GM18517 (cell line): ENCODE results near the gene SCYL3.
"Not testable (repeated sequence)": the region's sequence is repeated elsewhere in the genome, so short reads cannot be mapped to it uniquely, and the experiment has no call there.

Source experiments
- ATAC-seq: cut with Tn5 transposase; IDR thresholded peaks from one replicate; pipeline ENCODE4 v1.9.1; 2021; ENCODE audit warnings: mild to moderate bottlenecking, moderate library complexity; ENCODE audit not compliant: unreplicated experiment

The SCYL3 gene

DNA sequence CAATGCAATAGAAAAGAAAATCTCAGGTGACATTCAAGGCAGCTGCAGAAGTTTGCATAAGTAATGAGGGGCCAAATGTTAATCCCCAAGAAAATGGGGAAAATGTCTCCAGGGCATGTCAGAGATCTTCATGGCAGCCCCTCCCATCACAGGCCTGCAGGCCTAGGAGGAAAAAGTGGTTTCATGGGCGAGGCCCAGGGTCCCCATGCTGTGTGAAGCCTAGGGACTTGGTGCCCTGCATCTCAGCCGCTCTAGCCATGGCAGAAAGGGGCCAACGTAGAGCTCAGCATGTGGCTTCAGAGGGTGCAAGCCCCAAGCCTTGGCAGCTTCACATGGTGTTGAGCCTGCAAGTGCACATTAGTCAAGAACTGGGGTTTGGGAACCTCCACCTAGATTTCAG lies 21.7 kb downstream of the SCYL3 start:
- ATAC-seq: not testable (repeated sequence)

- no peak for ATAC-seq
Observed at GRCh38 chr1:169869426-169869825, 24.3 kb downstream of the SCYL3 start.

DNA sequence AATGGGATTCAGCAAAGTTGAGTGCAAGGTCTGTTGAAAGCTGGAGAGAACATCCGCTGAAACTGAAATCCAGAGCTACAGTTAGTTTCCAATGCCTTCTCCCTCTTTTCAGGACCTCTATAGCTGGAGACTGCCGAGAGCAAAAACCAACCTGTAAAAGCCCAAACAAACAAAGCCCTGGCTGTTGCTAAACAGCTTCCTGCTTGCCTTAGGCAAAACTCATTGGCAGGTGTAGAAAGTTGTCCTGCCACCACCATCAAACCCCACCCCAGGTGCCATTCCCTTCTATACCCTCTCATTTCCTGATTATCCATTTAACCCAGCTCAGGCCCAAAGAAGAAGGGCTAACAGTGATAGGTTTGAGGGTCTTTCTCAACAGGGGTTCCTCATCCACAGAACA lies 24.7 kb downstream of the SCYL3 start:
- ATAC-seq: no peak

GRCh38 chr1:169867012-169867675 lies 26.6 kb downstream of the SCYL3 start:
- no peak for ATAC-seq

DNA sequence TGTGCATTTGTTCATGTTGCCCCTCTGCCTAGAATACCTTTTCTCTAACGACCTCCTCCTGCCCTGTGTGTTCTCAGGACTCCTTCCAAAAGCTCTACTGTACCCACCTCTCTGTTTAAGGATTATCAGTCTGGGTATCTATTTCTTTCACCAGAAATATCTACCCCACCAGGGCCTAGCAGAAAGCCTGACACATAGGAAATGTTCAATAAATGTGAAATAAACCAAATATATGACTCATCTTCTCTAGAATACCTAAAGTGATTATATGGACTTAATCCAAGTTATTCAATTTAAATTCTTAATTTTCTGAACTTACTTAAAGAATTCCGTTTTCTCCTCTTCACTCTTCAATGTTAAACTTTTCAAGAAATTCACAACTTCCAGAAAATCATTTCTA lies 27.1 kb downstream of the SCYL3 start:
- no peak for ATAC-seq

GRCh38 chr1:169864531-169864930 lies 29.2 kb downstream of the SCYL3 start:
- not testable (repeated sequence) for ATAC-seq

DNA sequence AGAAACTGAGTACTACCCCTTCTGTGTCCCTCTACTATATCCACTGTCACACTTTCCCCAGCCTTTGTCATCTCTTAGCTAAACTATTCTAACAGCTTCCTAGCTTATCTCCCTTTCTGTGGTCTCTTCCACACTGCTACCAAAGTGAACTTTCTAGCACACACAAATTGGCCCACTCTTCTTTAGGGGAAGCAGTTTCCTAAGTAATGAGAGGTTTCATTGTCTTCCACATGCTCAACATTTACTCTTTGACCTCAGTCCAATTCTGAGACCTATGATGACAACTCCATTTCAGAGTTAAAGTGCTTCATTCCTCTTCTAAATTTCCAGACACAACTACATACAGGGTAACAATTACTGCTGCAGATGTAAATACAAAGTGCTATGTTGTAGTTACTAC lies 32.9 kb downstream of the SCYL3 start:
- ATAC-seq: no peak

DNA sequence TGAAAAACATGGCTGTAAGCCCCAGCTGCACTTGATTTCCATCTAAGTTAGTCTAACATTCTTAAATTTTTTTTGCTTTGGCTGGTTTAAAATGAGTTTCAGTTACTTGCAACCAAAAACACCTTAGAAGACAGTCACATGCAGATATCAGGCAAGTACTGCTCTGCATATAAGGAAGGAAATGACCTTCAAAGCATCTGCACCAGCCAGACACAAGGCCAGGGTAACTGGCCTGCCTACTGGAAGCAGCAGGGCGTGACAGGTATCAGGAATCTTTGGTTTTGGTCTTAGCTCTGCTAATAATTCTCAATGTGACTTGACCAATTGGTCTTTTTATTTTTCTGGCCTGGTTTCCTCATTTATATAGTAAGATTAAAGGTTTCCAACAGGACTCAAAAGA lies 33.5 kb downstream of the SCYL3 start:
- no peak for ATAC-seq

- no peak for ATAC-seq
Observed at GRCh38 chr1:169859001-169859400, 34.7 kb downstream of the SCYL3 start.

DNA sequence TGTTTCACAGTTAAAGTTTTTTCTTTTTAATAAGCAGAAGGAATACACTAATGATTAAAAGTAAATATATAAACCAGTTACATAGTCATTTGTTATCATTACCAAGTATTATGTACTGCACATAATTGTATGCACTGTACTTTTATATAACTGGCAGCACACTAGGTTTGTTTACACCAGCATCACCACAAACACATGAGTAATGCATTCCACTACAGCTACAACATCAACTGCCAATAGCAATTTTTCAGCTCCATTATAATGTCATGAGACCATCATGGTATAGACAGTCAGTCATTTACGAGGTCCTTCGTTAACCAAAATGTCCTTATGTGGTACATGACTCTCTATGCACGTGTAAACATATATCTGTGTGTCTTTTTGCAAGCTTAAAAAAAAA lies 35.2 kb downstream of the SCYL3 start:
- no peak for ATAC-seq

DNA sequence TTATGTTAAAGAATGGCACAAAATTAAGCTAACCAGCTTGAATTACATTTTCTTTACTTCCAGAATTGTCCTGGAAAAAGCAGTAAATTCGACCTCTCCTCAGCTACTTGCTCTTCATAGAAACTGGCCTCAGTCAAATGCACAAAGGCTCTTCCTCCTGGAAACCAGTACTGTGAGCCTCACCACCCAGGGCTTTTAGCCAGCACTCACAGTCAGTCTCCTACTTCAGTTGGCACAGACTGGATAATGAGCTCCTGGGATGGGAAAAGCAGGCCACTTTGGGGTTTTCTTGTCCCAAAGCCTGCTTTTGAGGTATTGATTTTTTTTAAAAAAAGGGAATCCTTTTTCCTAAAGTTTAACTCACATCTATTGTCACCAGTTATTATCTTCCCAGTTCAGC lies 40.4 kb downstream of the SCYL3 start:
- ATAC-seq: no peak

DNA sequence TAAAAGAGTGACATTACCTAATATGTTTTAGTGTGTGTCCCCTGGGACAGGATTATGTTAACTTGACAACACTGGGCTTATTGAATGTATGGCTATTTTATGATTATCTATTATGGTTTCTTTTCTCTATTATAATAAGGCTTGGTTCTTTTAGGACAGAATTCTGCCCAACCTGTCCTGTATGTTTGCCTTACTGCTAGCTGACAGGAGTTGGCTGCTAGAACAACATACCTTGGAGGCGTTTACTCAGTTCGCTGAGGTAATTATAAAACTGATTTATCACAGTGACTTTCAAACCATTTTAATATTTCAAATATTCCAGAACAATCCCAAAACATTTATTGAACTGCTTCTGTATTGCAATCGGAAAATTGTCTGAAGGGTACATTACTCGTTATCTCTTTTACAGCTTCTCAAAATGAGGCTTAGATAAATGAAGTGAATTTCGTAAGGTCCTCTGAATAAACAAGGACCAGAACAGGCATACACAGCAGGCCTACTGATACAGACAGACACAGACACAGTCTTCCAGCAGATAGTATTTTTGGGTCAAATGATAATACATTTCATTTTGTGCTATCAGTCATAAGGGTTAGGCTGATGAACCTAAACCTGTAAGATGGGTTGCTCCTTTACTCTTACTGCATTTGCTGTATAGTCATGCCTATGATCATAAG lies 44.2 kb downstream of the SCYL3 start:
- ATAC-seq: no peak

GRCh38 chr1:169848456-169848855 lies 45.2 kb downstream of the SCYL3 start:
- no peak for ATAC-seq

- ATAC-seq: no peak
Observed at GRCh38 chr1:169844941-169845608, 48.6 kb downstream of the SCYL3 start.

GRCh38 chr1:169838942-169839341 lies 54.8 kb downstream of the SCYL3 start:
- ATAC-seq: no peak

DNA sequence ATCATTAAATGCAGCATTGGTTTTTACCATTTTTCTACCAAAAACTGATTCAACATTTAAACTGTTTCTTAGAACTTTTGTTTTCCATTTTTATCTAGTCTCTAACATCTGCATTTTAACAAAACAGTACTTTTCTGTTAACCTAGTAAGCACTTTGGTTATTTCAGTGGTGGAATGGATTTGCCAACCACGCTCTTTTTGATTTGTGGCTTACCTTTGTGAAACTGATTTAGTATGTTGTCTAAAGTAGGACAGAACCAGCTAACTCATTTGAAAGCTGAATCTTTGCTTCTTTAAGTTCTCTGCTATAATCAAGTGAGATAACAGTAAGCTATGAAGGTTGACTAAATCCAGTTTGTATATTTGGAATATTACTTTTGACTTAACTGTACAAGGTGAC lies 57.5 kb downstream of the SCYL3 start:
- no peak for ATAC-seq

GRCh38 chr1:169835647-169836046 lies 58.0 kb downstream of the SCYL3 start:
- ATAC-seq: no peak

DNA sequence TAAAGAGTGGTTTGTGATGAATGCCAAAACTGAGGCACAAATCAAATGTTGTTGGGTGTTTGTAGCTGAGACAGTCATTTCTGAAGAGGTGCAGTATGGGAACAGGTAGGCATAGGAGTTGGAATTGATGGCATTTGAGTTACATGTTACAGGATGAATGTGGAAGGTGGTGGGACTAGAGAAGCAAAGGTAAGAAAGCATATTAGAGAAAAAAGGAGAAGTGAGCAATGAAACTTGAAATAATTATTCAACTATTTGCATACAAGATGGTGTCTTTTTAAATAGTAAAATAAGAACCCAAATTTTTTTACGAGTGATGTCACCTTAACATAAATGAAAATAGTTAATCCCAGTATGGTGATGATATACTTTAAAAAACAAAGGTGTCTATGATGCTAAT lies 58.8 kb downstream of the SCYL3 start:
- no peak for ATAC-seq

- no peak for ATAC-seq
Observed at GRCh38 chr1:169833179-169833901, 60.4 kb downstream of the SCYL3 start.

DNA sequence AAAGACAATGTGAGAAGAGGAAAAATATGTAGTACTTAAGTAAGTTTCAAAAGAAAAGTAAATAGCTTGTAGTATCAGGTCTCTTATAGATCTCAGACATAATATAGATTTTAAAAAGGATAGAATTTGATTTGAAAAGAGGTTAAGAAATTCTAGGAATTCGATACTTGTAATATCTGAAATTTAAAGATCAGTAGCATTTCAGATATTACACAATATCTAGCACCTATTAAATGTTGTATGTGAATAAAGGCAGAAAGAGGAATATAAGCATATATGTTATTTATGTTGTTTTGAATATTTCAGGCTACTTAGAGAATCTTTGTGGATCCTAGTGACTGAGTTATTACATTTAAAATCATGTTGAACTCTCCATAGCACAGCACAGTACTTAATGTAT lies 64.0 kb downstream of the SCYL3 start:
- no peak for ATAC-seq

DNA sequence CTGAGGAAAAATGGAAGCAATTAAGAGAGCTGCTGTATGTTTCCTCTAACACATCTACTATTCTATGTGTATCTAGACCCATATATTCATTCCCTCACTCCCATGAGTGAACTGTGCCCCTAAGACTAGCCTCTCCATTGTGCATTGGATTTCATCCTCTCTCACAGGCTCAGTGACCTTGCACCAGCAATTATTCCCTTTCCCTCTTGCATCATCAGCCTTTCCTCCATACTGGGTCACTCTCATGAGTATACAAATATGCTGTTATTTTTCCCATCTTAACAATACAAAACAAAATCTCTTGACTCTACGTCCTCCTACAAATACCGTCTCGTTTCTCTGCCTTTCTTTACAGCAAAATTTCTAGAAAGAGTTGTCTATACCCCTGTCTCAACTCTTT lies 69.5 kb downstream of the SCYL3 start:
- no peak for ATAC-seq

- ATAC-seq: no peak
Observed at GRCh38 chr1:169821500-169821899, 72.2 kb downstream of the SCYL3 start.
